Omental fat pad (tissue), 4 donors: Measurements from ENCODE around the gene MAP1A. TPM values are rescaled to one million over a fixed set of nuclear protein-coding genes. Genes with fewer than 3 reads are reported as not detected.

ENCODE experiments used
- ATAC-seq: fragments of 150-250 bp; one replicate; pipeline ENCODE4 v1.9.1; 2016; ENCODE audit warnings: mild to moderate bottlenecking, moderate library complexity; ENCODE audit not compliant: low FRiP score
- DNase-seq: peaks from one replicate; pipeline ENCODE4 v3.0.0-alpha.2; 2019; ENCODE audit warnings: low spot score
- total RNA-seq, 4 donors: library from RNA; depleted of rRNA; stranded (reverse); fragments of >200 nt; gene quantifications; one replicate each; pipeline ENCODE4 v1.1.0, GENCODE V29; 2016
- TF ChIP-seq, protein P1 (sequence below), 3 donors: fragments of 450-650 bp; IDR thresholded peaks; one replicate each; pipeline ENCODE4 v1.5.1; 2016 to 2017; ENCODE audit warnings: antibody characterized with exemption in 3 of 3, mild to moderate bottlenecking in 3 of 3, moderate library complexity in 2 of 3

Gene MAP1A
- total RNA-seq, 4 donors from 2014 or later = 2.5 to 10.9 (median 5.3) TPM

DNA sequence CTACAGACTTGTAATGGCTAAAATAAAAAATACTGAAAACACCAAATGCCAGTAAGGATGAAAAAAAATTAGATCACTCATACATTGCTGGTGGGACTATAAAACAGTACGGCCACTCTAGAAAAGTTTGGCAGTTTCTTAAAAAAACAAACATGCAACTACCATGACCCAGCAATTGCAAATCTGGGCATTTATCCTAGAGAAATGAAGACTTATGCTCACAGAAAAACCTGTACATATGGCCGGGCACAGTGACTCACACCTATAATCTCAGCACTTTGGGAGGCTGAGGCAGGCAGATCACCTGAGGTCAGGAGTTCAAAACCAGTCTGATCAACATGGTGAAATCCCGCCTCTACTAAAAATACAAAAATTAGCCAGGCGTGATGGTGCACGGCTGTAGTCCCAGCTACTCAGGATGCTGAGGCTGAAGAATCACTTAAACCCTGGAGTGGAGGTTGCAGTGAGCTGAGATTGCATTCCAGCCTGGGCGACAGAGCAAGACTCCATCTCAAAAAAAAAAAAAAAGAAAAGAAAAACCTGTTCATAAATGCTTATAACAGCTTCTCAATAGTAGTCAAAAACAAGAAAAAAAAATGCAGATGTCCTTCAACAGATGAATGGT, 30.0 kb upstream of the MAP1A start:
- no peak for DNase-seq
- TF ChIP-seq, protein P1, sequence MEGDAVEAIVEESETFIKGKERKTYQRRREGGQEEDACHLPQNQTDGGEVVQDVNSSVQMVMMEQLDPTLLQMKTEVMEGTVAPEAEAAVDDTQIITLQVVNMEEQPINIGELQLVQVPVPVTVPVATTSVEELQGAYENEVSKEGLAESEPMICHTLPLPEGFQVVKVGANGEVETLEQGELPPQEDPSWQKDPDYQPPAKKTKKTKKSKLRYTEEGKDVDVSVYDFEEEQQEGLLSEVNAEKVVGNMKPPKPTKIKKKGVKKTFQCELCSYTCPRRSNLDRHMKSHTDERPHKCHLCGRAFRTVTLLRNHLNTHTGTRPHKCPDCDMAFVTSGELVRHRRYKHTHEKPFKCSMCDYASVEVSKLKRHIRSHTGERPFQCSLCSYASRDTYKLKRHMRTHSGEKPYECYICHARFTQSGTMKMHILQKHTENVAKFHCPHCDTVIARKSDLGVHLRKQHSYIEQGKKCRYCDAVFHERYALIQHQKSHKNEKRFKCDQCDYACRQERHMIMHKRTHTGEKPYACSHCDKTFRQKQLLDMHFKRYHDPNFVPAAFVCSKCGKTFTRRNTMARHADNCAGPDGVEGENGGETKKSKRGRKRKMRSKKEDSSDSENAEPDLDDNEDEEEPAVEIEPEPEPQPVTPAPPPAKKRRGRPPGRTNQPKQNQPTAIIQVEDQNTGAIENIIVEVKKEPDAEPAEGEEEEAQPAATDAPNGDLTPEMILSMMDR (IDR thresholded peaks at IDR 0.05) = no peak
- ATAC-seq = no peak

DNA sequence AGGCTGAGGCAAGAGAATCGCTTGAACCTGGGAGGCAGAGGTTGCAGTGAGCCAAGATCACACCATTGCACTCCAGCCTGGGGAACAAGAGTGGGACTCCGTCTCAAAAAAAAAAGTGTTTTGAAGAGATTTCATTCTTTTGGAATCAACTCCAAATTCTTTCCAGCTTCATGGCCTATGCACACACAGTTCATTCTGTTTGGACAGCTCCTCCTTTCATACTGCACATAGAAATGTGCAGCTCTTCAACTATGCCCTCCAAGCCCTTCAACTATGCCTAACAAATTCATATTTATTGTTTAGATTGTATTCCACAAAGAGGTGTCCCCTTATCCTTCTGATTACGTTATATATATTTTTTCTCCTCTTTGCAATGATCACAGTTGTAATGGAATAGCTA, 28.6 kb upstream of the MAP1A start:
- DNase-seq = no peak
- TF ChIP-seq, protein P1 (IDR thresholded peaks at IDR 0.05) = no peak
- ATAC-seq = no peak

DNA sequence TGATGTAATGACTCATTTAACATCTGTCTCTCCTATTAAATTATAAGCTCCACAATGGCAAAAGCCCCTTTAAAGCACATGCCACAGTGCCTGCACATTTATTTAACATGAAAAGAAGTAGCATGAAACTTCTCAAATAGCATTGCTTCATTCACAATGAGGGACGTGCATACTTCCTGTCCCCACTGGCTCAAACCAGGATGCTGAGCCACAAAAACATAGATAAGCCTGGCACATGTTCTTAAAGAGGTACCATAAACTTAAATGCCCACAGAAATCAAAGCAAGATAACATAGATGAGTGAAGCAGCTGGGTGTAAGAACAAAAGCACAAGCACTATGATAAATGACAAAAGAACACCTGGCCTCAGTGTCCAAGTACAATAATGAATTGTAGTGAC, 28.2 kb upstream of the MAP1A start:
- TF ChIP-seq, protein P1 (IDR thresholded peaks at IDR 0.05) = no peak
- DNase-seq (no peak), ATAC-seq (no peak)

DNA sequence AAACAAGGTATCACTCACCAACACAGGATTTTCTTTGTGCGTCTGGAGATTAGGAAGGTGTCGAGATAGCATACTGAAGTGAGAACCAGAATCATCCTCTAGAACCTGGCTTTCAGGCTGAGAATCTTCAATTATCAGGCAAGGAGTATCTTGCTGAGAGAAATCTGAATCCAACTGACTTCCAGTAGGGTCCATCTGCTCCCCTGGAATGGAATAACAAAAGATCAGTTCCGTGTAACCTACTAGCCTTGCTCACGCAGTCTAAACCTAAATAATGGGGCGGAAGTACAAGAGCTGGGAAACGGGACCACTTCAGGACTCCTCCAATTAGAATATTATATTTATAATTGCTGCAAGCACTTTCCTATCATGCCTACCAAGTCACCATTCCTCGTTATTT, 25.1 kb upstream of the MAP1A start:
- TF ChIP-seq, protein P1 (IDR thresholded peaks at IDR 0.05) = no peak
- DNase-seq (no peak), ATAC-seq (peak; percentile 22)

DNA sequence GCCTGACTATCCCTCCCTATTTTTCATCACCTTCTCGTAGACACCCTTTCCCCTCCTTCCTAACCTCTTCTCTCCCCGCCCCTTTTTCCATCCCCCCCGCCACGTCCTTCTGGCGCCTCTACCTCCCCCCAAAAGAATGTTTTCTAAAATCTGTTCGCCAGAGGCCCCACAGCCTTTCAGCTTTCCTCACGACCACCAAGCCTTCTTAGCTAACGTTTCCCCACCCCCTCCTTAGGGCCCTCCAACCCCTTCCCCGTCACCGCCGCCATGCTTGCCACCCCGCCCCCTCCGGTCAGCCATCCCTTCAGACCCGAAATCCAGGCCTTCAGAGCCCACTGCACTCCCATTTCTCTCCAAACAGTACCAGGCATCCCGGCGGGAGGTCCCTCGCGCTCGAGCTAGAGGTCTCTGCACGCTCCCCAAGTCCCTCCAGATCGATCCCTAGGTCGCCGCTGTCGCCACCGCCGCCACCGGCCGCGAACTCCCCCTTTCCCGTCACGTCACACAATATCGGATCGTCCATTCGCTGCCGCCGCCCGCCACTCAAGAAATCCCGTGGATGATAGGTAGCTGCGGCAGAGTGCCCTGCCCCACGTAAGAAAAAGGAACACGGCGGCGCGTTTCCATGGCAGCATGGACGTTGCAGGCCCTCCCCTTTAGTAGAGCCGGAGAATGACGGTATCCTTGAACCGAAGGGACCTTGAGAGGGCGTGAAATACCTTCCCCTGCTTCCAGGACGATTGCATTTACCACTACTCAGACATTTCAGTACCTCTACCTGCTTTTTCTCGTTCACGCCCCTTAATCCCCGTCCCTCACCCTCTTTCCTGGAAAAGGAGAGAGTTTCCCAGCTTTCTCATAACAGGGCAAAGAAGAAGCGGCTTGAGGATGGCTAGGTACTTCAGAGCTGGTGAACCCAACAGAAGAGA, 24.5 kb upstream of the MAP1A start, which contains the start of gene TP53BP1:
TP53BP1 (minus strand) TSS at position 484 of the 929 bp plus-strand sequence; CDS start at position 371, 113 bp downstream.
- peak; percentile 98 for DNase-seq
- TF ChIP-seq, protein P1 (IDR thresholded peaks at IDR 0.05) = no peak
- peak; percentile 100 for ATAC-seq

DNA sequence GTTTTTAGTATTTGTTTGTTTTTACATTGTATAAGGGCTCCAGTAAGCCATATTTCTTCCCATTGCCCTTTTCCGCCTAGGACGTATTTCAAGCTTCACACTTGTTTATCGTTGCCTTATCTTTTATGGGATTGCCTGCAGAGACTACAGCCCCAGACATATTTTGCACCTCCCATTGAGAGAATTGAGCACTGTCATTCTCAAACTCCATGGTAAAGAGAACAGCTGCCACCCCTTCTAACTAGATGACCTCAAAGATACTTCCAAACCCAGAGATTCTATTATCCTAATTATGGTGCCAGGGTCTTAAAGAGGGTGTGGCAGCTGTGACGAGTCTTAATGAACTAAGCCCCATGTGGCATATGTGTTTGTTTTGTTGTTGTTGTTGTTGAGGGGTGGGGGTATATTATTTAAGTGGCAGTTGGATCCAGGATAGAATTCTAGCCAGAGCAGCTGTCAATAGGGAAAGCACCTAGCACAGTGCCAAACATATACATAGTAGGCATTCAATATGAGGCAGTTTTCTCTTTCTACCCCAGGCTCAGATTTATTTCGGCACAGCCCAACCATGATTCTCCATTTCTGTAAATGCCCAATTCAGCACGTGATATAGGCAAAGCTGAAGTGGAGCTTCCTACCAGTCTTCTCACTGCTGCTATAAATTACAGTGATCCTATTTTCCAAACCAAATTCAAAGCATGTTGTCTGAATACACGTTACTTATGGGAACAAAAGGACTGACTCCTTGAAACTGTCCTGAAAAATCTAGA, 23.5 kb upstream of the MAP1A start:
- TF ChIP-seq, protein P1 (IDR thresholded peaks at IDR 0.05) = no peak
- no peak for ATAC-seq
- no peak for DNase-seq
